Activated gamma-delta T cell treated with anti-CD3 and anti-CD28 coated beads, Interleukin-2, amount 50 U/mL, for 16 hours (primary cell): Measurements from ENCODE around the gene TEC.
"Not testable (repeated sequence)": the region's sequence is repeated elsewhere in the genome, so short reads cannot be mapped to it uniquely, and the experiment has no call there.

Experiments used
- DNase-seq: peaks from one replicate; pipeline ENCODE4 v3.0.0-alpha.2; 2020; ENCODE audit warnings: low read depth

Gene TEC

DNA sequence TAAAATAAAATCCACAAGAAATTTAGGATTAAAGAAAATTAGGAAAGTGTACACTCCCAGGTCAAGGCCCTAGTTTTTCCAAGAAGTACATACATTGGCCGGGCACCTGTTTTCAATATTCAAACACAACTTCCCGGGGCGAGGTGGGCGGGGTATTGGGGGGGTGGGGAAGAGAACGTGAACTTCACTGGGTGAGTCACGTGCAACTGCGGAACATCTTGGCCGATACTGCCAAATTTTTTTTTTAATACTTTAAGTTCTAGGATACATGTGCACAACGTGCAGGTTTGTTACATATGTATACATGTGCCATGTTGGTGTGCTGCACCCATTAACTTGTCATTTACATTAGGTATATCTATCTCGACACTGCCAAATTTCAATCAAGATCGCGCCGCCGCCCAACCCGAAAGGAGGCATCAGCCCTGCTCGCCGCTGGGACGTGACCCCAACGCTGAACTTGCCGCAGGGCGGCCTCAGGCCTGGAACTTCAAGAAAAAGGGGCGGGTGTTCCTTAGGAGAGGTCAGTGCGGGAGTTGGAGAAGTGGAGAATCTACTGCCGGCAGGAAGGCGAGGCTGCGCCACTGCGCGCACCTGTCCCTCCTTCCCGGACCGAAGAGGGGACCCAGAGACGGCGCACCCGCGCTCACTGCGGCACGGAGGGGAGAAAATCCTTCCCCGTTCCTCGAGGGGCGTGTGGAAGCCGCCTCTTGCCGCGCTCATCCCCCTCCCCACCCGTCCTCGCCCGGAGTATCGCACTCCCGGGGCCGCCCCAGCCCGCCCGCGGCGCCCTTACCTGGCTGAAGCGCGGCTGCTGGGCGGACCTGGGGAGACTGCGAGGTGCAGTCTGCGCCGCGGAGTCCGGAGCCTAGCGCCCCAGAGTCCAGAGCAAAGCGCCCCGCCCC, at the start of gene TEC:
TEC (minus strand) TSS at position 883 of the 905 bp plus-strand sequence. CDS start 41,224 bp downstream, outside the sequence.
- DNase-seq: no peak

DNA sequence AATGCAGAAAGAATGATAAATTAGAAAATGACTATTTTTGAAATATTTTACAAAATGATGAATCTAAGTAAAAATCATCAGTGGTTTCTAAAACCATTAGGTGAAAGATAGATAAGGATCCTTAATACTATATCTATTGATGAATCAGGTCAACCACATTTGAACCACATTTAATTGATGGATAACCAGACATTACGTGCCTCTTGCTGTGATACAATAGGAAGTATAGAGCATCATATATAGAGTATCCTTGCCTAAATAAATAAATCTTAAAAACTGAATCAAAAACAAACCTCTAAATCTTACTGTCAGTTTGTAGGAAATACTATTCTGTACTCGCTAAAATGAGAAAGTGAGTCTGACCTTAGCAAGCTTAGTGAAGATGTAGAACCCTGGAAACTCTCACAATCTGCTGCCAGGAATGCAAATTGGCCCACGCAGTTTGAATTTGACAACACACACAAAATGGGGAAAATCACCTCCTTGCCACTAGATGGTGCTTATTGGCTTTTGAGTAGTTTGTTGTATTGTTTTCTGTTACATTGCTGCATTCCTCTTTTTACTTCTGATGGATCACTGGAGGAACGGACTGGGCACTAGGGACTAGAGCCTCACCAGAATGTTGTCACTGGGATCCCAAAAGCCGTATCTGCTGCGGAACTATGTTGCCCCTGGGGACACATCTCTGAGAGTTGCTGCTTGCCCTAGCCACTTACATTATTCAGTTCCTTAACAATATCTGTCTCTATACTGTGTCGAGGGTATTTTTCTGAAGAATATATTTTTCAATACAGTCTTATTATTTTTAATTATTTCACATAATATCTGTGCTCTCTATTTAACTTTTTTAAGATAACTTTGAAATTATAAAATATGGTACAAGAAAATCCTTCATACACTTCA, 46.3 kb upstream of the TEC start:
- DNase-seq: no peak

DNA sequence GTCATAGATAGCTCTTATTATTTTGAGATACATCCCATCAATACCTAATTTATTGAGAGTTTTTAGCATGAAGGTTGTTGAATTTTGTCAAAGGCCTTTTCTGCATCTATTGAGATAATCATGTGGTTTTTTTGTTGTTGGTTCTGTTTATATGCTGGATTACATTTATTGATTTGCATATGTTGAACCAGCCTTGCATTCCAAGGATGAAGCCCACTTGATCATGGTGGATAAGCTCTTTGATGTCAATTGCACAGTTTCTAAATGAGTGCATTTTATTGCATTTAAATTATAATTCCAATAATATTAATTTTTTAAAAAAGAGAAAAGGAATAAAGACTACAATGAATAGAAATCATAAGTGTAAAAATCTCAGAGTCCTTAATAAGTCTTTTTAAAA, 45.1 kb upstream of the TEC start:
- not testable (repeated sequence) for DNase-seq

DNA sequence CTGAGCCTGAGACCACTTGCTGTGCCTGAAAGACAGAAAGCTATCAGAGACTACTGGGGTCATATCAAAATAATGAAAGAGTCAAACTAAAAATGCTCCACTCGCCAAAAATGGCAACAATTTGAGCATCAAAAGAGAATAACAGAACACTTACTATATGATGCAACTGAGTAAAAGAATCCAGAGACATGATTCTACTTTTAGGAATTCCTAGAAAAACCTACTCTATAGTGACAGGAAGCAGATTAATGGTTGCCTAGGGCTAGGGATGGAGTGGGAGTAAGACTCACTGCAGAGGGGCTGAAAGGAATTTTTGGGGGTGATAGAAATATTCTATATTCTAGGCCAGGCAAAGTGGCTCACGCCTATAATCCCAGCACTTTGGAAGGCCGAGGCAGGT, 42.3 kb upstream of the TEC start:
- no peak for DNase-seq

DNA sequence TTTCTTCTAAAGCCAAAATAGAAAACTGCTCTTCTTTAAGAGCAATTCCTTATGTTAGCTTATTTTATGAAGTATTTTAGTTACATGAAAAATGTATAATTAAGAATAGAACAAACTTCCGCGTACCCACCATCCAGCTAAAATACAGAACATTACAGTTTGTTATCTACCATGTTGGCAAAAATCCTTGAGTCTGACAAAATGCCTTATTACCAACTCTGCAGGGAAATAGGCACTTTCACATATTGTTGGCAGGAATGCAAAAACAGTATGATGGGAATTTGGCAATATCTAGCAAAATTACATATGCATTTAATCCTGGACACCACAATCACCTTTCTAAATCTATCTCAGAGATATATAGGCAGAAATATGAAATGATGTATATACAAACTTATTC, 39.3 kb upstream of the TEC start:
- no peak for DNase-seq

DNA sequence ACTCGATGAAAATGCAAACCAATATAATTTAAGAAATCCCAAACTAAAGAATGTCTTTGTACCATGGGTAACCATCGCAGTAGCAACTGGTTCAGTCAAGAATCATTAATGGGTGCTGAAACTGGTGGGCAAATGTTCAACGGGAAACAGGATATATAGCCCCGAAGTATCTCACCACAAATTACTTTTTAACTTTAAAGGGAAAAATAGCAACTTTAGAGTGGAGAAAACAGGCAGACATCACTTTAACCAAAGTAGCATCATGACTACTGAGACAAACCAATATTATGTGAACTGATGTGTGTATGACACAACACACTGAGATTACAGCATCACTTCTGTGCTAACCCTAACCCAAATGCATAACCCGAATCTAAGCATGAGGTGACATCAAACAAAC, 37.9 kb upstream of the TEC start:
- DNase-seq: no peak

DNA sequence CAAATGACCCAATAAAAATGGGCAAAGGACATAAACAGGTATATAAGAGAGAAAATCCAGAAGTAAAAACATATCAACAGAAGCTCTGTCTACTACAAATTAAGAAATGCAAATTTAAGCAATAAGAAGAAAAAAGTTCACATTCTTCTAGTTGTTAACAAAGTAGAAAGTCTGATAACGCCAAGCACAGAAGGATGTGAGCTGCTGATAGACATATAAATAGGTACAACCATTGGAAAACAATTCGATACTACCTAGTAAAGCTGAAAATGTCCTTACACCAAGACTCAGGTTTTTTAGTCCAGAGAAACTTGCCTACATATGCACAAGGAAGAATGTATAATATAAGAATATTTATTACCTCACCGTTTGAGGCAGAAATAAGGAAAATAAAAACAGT, 35.9 kb upstream of the TEC start:
- no peak for DNase-seq

DNA sequence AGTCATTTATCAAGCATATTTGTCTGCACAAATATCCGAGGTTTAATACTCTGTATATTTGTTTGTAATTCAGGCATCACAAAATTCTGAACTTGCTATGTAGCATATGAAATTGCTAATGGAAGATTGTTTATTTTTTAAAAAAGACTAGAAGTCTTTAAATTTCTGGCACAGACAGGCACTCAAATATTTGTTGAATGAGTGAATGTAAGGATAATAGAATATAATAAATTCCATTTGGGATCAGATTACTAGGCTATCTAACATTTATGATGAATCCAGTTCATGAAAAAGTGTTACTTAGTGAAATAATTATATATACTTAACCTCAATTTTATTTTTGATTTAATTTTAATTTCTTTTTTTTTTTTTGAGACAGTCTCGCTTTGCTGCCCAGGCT, 30.4 kb upstream of the TEC start:
- DNase-seq: no peak

DNA sequence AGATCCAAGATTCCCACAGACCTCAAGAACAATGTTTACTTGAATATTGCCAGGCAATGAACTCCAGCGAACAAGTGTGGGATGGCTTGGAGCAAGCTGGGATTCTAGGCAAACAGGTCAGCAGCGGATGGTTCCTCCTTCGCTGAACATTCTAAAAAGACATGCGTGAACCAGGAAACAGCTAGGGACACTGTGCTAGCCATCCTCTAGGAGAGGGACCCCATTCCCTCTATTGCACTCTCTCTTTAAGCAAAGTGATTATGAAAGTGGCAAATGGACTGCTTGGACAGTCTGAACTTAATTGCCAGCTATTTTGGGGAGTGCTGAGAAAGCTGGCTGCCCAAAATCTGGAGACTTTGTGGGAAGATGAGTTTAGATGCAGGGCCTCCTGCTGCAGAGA, 29.9 kb upstream of the TEC start:
- no peak for DNase-seq

DNA sequence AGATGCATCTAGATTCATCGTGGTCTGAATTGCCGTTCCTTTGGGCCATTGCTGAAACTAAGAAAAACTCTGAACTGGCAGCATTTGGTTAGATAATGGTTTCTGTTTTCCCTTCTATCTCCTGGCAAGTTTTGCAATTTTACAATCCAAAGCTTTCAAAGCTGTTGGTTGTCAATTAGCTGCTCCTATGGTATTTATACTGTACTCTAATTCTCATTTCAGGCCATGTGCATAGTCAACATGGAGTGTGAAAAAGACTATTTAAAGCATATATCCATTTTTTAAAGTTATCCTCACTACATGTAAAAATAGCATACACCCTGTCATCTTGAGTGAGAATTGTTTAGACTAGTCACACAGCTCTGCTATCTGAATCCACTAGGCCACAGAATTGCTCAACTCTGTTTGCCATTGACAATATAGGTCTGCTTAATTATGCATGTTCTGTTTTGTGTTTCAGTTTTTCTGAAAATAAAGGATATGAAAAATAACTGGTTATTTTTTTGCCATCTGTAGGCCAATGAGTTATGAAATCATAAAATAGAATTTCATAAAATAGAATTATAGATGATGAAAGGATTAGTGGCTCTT, 27.7 kb upstream of the TEC start:
- no peak for DNase-seq

DNA sequence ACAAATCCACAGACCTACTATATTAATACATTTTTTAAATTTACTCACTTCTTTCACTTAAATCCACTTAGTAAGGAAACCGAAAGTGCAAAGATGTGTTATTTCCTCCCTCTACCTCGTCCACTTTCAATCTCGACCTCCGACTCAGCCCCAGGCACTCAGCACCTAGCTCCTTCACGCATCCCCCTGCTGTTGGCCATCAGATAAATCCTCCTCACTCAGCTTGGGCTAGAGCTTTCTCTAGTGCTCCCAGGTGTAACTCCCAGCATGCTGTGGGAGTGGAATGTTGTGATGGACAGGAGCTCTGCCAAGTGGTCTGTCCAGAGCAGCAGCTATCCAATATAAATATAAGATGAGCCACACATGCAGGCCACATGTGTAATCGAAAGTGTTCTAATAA, 26.7 kb upstream of the TEC start:
- DNase-seq: no peak

DNA sequence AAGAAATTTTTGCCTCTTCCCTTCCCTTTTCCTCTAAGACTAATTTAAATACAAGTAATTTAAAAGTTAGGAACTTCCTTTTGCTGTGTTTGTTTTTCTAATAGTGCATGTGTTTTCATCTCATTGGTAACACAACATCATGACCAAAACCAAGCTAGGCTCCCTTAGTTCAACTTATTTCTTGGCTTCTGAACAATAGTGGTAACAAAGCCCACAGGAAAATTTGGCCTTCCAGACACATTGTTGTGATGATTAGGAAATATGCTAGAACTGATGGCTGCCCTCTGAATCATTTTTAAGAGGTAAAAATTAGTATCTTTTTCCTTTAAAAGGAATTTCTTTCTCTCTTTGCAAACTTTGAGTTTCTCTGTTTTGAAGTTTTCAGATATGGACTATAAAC, 25.5 kb upstream of the TEC start:
- DNase-seq: no peak

DNA sequence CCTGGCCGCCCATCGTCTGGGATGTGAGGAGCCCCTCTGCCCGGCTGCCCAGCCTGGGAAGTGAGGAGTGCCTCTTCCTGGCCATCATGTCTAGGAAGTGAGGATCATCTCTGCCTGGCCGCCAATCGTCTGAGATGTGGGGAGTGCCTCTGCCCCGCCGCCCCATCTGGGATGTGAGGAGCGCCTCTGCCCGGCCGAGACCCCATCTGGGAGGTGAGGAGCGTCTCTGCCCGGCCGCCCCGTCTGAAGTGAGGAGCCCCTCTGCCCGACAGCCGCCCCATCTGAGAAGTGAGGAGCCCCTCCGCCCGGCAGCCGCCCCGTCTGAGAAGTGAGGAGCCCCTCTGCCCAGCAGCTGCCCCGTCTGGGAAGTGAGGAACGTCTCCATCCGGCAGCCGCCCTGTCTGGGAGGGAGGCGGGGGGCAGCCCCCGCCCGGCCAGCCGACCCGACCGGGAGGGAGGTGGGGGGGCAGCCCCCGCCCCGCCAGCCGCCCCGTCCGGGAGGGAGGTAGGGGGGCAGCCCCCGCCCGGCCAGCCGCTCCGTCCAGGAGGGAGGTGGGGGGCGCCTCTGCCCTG, 22.7 kb upstream of the TEC start:
- DNase-seq: not testable (repeated sequence)

DNA sequence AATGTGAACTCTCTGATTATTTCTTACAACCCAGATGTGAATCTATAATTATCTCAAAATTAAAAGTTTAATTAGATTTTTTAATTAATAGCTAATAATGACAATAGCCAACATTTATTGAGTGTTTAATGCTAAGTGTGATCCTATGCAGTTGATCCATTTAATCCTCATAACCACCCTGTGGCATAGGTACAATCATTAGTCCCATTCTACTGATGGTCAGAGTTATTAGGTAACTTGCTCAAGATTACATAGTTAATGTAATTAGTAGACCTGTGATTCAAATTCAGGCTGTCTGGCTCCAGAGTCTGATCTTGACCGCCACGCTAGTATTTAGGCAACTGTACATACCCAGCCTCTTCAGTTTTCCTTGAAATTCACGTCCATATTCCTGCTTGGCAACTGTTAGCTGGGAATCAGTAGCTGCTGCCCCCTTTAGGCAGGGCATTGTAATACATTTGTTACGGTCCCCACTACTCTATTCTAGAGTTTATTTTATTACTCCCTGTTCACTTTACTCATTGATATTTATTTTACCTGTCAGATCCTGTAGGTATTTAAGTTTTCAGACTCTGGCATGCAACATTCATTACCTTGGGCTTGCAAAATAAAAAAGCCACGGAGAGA, 20.6 kb upstream of the TEC start:
- no peak for DNase-seq

DNA sequence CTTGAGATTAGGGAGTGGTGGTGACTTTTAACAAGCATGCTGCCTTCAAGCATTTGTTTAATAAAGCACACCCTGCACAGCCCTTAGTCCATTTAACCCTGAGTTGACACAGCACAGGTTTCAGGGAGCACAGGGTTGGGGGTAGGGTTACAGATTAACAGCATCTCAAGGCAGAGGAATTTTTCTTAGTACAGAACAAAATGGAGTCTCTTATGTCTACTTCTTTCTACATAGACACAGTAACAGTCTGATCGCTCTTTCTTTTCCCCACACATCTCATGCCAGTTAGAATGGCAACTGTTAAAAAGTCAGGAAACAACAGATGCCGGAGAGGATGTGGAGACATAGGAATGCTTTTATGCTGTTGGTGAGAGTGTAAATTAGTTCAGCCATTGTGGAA, 16.4 kb upstream of the TEC start:
- not testable (repeated sequence) for DNase-seq

DNA sequence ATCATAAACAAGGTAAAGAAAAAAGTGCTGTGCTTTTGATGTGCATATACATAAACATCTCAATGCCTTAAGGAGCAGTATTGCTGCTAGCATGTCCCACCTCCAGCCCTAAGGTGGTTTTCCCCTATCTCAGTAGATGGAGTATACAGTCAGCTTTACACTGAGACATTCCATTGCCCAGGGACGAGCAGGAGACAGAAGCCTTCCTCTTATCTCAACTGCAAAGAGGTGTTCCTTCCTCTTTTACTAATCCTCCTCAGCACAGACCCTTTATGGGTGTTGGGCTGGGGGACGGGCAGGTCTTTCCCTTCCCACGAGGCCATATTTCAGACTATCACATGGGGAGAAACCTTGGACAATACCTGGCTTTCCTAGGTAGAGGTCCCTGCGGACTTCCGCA, 16.0 kb upstream of the TEC start:
- DNase-seq: not testable (repeated sequence)

DNA sequence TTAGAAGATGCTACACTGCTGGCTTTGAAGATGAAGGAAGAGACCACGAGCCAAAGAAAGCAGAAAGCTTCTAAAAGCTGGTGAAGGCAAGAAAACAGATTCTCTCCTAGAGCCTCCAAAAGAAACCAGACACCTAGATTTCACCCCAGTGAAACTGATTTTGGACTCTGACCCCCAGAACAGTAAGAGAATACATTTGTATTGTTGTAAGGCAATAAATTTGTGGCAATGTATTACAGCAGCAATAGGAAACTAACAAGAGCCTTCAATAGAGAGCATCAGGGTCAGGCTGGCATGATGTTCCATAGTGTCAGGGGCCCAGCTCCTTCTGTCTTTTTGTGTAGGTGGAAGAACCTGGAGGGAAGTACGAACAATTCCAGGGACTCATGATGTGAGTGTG, 6.0 kb upstream of the TEC start:
- no peak for DNase-seq

DNA sequence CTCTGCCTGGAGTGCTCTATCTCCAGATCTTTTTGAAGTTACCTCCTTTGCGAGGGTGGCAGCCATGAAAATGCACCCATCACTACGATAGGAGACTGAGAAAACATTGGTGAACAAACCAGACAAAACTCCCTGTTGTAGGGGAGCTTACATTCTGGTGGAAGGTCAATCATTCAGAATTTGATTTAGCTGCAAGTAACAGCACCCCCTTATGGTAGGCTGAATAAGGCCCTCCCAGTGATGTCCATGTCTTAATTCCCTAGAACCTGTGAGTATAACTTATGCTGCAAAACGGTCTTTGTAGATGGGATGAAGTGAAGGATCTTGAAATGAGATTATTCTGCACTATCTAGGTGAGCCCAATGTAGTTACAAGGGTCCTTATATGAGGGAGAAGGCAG, 5.6 kb upstream of the TEC start:
- no peak for DNase-seq

DNA sequence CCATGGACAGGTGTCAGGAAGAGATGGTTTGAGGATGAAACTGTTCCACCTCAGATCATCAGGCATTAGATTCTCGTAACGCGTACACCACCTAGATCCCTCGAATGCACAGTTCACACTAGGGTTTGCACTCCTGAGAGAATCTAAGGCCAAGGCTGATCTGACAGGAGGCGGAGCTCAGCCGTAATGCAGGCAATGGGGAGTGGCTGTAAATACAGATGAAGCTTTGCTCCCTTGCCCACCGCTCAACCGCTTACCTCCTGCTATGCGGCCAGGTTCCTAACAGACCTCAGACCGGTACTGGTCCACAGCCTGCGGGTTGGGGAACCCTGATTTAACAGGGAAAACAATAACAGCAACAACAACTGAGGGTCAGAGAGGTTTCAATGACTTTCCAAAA, 2.0 kb upstream of the TEC start:
- DNase-seq: no peak

DNA sequence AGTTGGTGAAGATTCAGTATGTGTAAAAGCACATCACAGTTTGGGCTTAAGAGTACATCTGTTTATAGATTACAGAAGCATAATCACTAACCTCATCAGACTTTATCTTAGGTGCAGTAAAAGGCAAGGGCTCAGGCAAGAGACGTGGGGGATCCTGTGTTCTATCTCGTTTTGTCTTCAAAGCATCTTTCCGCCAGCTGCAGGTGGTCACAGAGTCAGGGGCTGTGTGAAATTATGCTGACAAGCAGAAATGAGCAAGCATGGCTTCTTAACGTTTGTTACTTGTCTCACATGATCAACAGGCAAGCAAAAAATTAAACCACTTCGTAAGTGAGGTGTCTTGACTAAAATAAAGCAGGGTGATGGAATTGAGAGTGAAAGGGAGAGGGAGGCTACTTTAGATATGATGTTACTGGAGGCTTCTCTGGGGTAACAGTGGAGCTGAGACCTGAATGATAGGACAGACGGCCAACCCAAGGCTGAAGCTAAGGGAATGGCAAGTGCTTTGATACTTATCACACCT, 1.4 kb upstream of the TEC start:
- no peak for DNase-seq

DNA sequence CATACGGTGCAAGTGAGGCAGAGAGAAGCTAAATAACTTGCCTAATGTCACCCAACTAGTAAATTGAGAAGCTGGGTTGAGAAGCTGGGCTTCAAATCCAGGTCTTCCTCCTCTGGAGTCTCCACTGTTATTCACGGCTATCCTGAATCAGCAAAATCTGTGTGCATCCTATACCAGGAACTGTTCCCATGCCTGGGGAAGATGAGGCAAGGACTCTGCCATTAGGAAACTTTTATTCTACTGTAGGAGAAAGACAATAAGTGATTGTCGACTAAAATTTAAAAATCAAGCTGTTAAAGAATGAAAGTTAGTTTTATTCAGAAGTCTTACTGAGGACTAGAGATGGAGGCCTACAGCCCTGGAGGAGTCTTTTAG, 872 bp upstream of the TEC start:
- no peak for DNase-seq
